OCI-LY7 (cell line): Measurements from ENCODE around the gene NUP62. TPM values are rescaled to one million over a fixed set of nuclear protein-coding genes. Genes with fewer than 3 reads are reported as not detected.
"Not testable (repeated sequence)": the region's sequence is repeated elsewhere in the genome, so short reads cannot be mapped to it uniquely, and the experiment has no call there.

Experiments used
- BruUV-seq: library from RNA; stranded (reverse); fragments of 400-500 nt; replicated peaks from 2 replicates; lab custom pipeline; 2021; lab: Mats Ljungman, UMichigan
- CTCF ChIA-PET: fragments of 300-600 bp; sonication (Branson Sonifier 250); formaldehyde crosslinking; loops from one replicate; lab custom pipeline; 2022; ENCODE audit warnings: antibody characterized with exemption; ENCODE audit not compliant: unreplicated experiment; lab: Charles Lee
- POLR2A ChIA-PET: fragments of 300-600 bp; sonication (Branson Sonifier 250); formaldehyde crosslinking; loops from one replicate; lab custom pipeline; 2022; ENCODE audit warnings: antibody characterized with exemption; lab: Charles Lee
- DNase-seq: peaks from one replicate; pipeline ENCODE4 v3.0.0-alpha.2; 2015; ENCODE audit warnings: low spot score
- H2AFZ ChIP-seq: fragments of 200-600 bp; sonication (generic), shearing (Covaris generic); 2 replicates; pipeline ENCODE4 v1.6.1; 2014; ENCODE audit warnings: mild to moderate bottlenecking, antibody characterized with exemption, low read length, moderate library complexity
- H3K27ac ChIP-seq: fragments of 200-600 bp; sonication (generic); 2 replicates; pipeline ENCODE4 v1.5.1; 2014; ENCODE audit warnings: mixed run types, low read depth, mild to moderate bottlenecking, moderate library complexity, low read length, inconsistent platforms; ENCODE audit not compliant: poor library complexity, severe bottlenecking
- H3K36me3 ChIP-seq: fragments of 200-600 bp; sonication (generic); 2 replicates; pipeline ENCODE4 v1.6.1; 2014; ENCODE audit warnings: mild to moderate bottlenecking, antibody characterized with exemption, low read length, moderate library complexity, mixed read lengths; ENCODE audit not compliant: insufficient read depth
- H3K4me1 ChIP-seq: fragments of 200-600 bp; sonication (generic); 2 replicates; pipeline ENCODE4 v1.5.1; 2014; ENCODE audit warnings: mild to moderate bottlenecking, low read length; ENCODE audit not compliant: insufficient read depth, poor library complexity, severe bottlenecking
- H3K4me2 ChIP-seq: fragments of 200-600 bp; sonication (generic); 2 replicates; pipeline ENCODE4 v1.6.1; 2014; ENCODE audit warnings: mild to moderate bottlenecking, low read length
- H3K4me3 ChIP-seq: fragments of 200-600 bp; sonication (generic); 2 replicates; pipeline ENCODE4 v1.5.1; 2014; ENCODE audit warnings: mild to moderate bottlenecking, low read depth, low read length; ENCODE audit not compliant: poor library complexity, severe bottlenecking
- H3K79me2 ChIP-seq: fragments of 200-600 bp; sonication (generic); 2 replicates; pipeline ENCODE4 v1.6.1; 2016; ENCODE audit warnings: low read depth, mild to moderate bottlenecking, low read length, moderate library complexity, mixed read lengths; ENCODE audit not compliant: insufficient read depth
- H3K9me2 ChIP-seq: fragments of 200-600 bp; sonication (generic); 2 replicates; pipeline ENCODE4 v1.6.1; 2016; ENCODE audit warnings: mild to moderate bottlenecking, low read length, mixed read lengths; ENCODE audit not compliant: insufficient read depth
- H3K9me3 ChIP-seq: fragments of 200-600 bp; sonication (generic); 2 replicates; pipeline ENCODE4 v1.6.1; 2014; ENCODE audit warnings: mild to moderate bottlenecking, mixed run types, low read length, mixed read lengths
- H4K20me1 ChIP-seq: fragments of 200-600 bp; sonication (generic); 2 replicates; pipeline ENCODE4 v1.6.1; 2014; ENCODE audit warnings: mild to moderate bottlenecking, antibody characterized with exemption, low read length, moderate library complexity, mixed read lengths; ENCODE audit not compliant: insufficient read depth
- EZH2phosphoT487 ChIP-seq: fragments of 200-600 bp; sonication (generic); IDR thresholded peaks from 2 replicates; pipeline ENCODE4 v1.6.1; 2018; ENCODE audit warnings: low read depth, borderline replicate concordance, mild to moderate bottlenecking, mixed run types, antibody characterized with exemption, low read length, moderate library complexity, mixed read lengths
- intact Hi-C: fragments of 100-400 bp; cut with micrococcal nuclease; formaldehyde crosslinking; loops from one replicate; pipeline ENCODE4 v1.10.0; 2022; ENCODE audit not compliant: unreplicated experiment
- total RNA-seq, 2 experiments: library from RNA; depleted of rRNA in 1 of 2; stranded (reverse); fragments of >200 nt in 1 of 2; shearing (Covaris generic) in 1 of 2; gene quantifications; 2 replicates each; pipeline ENCODE4 v1.2.3, GENCODE V29; 2014 to 2022
- TF ChIP-seq, protein P1 (sequence below): fragments of 200-600 bp; sonication (generic); conservative IDR thresholded peaks from 2 replicates; pipeline ENCODE4 v1.5.1; 2014; ENCODE audit warnings: mild to moderate bottlenecking, antibody characterized with exemption, low read length, moderate library complexity, mixed read lengths

NUP62 gene
- total RNA-seq, 2 experiments from 2014 or later = 75.6 to 76.3 TPM

DNA sequence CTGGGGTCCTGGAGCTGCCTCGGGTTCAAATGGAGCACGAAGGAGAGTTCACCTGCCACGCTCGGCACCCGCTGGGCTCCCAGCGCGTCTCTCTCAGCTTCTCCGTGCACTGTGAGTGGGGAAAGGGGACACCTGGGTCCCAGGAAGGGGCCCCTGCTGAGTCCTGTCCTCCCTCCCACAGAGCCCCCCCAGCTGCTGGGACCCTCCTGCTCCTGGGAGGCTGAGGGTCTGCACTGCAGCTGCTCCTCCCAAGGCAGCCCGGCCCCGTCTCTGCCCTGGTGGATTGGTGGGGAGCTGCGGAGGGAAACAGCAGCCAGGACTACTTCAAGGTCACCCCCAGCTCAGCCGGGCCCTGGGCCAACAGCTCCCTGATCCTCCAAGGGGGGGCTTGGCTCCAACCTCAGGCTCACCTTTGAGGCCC is 42.7 kb upstream of the NUP62 start:
- Histone ChIP-seq H3K9me2 (no peaks in the 10 kb centered on the region), H3K4me1 (no peaks in the 10 kb centered on the region), H3K79me2 (no peaks in the 10 kb centered on the region), H3K4me2 (no peak overlapping the region), H3K4me3 (no peak overlapping the region), H2AFZ (no peak overlapping the region), H4K20me1 (no peaks in the 10 kb centered on the region), H3K27ac (no peak overlapping the region), H3K9me3 (no peaks in the 10 kb centered on the region), H3K36me3 (no peaks in the 10 kb centered on the region)
- intact Hi-C loops = no loop called here
- TF ChIP-seq, protein P1, sequence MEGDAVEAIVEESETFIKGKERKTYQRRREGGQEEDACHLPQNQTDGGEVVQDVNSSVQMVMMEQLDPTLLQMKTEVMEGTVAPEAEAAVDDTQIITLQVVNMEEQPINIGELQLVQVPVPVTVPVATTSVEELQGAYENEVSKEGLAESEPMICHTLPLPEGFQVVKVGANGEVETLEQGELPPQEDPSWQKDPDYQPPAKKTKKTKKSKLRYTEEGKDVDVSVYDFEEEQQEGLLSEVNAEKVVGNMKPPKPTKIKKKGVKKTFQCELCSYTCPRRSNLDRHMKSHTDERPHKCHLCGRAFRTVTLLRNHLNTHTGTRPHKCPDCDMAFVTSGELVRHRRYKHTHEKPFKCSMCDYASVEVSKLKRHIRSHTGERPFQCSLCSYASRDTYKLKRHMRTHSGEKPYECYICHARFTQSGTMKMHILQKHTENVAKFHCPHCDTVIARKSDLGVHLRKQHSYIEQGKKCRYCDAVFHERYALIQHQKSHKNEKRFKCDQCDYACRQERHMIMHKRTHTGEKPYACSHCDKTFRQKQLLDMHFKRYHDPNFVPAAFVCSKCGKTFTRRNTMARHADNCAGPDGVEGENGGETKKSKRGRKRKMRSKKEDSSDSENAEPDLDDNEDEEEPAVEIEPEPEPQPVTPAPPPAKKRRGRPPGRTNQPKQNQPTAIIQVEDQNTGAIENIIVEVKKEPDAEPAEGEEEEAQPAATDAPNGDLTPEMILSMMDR = no peak
- TF ChIP-seq EZH2phosphoT487 = no peak
- no TSS peak for BruUV-seq
- ChIA-PET POLR2A (interaction anchor here (0.5 kb wide), 1 partner anchor 36 kb away, joined by 3 read pairs; no protein-coding TSS in a partner anchor), CTCF (no interaction called here)
- DNase-seq = no peak

DNA sequence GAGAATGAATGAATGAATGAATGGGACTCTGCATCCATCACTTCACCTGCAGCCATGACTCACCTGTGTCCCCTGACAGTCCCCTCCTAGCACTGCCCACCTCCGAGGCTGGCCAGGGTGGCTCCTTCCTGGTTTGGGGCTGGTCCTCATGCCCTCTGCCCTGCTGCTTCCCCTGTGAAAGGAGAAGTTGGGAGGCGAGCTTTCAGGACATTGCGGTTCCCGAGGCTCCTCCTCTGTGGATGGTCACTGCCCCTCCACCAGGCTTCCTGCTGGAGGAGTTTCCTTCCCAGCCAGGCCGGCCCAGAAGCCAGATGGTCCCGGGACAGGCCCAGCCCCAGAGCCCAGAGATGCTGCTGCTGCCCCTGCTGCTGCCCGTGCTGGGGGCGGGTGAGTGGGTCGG is 40.1 kb upstream of the NUP62 start:
- DNase-seq, CTCF ChIA-PET, H2AFZ ChIP-seq, BruUV-seq, intact Hi-C loops, H3K36me3 ChIP-seq, H3K4me2 ChIP-seq, H3K4me1 ChIP-seq, H4K20me1 ChIP-seq, POLR2A ChIA-PET, H3K9me3 ChIP-seq, H3K4me3 ChIP-seq, H3K27ac ChIP-seq, H3K79me2 ChIP-seq, H3K9me2 ChIP-seq: not testable (repeated sequence)

DNA sequence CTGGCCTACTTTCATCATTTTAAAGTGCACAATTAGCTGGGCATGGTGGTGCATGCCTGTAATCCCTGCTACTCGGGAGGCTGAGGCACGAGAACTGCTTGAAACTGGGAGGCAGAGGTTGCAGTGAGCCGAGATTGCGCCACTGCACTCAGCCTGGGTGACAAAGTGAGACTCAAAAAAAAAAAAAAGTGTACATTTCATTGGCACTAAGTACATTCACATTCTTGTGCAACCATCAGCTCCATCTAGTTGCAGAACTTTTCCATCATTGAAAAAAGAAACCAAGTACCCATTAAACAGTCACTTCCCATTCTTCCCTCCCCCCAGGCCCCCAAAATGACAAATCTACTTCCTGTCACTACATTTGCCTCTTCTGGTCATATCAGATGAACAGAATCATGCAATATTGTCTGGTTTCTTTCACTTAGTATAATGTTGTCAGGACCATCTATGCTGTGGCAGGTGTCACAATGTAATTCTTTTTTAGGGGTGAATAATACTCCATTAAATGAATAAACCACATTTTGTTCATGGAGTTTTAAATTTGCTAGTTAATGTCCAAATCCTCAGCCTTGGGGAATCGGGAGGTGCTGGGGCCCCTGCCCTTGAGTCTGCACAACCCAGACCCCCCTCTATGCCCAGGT is 39.1 kb upstream of the NUP62 start:
- no peaks in the 10 kb centered on the region for H3K9me2 ChIP-seq
- TF ChIP-seq EZH2phosphoT487 = no peak
- TF ChIP-seq, protein P1 = no peak
- H3K79me2 ChIP-seq = no peaks in the 10 kb centered on the region
- H3K4me3 ChIP-seq = no peak overlapping the region
- BruUV-seq = no TSS peak
- H4K20me1 ChIP-seq = no peaks in the 10 kb centered on the region
- no peak overlapping the region for H3K27ac ChIP-seq
- CTCF ChIA-PET = no interaction called here
- H3K4me2 ChIP-seq = no peak overlapping the region
- H2AFZ ChIP-seq = no peak overlapping the region
- intact Hi-C loops = no loop called here
- no peaks in the 10 kb centered on the region for H3K9me3 ChIP-seq
- no peaks in the 10 kb centered on the region for H3K4me1 ChIP-seq
- no peak for DNase-seq
- H3K36me3 ChIP-seq = no peaks in the 10 kb centered on the region
- POLR2A ChIA-PET = no interaction called here

DNA sequence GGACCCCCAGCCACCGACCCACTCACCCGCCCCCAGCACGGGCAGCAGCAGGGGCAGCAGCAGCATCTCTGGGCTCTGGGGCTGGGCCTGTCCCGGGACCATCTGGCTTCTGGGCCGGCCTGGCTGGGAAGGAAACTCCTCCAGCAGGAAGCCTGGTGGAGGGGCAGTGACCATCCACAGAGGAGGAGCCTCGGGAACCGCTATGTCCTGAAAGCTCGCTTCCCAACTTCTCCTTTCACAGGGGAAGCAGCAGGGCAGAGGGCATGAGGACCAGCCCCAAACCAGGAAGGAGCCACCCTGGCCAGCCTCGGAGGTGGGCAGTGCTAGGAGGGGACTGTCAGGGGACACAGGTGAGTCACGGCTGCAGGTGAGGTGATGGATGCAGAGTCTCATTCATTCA is 31.7 kb upstream of the NUP62 start, which contains the start of gene SIGLEC11:
Gene SIGLEC11 (minus strand): TSS at position 193 of the 400 bp plus-strand sequence. CDS start 91 bp downstream, at position 102.
- H3K4me2 ChIP-seq, H3K79me2 ChIP-seq, H3K4me3 ChIP-seq, POLR2A ChIA-PET, H4K20me1 ChIP-seq, BruUV-seq, H3K9me3 ChIP-seq, H2AFZ ChIP-seq, H3K27ac ChIP-seq, intact Hi-C loops, CTCF ChIA-PET, DNase-seq, H3K9me2 ChIP-seq, H3K36me3 ChIP-seq, H3K4me1 ChIP-seq: not testable (repeated sequence)

DNA sequence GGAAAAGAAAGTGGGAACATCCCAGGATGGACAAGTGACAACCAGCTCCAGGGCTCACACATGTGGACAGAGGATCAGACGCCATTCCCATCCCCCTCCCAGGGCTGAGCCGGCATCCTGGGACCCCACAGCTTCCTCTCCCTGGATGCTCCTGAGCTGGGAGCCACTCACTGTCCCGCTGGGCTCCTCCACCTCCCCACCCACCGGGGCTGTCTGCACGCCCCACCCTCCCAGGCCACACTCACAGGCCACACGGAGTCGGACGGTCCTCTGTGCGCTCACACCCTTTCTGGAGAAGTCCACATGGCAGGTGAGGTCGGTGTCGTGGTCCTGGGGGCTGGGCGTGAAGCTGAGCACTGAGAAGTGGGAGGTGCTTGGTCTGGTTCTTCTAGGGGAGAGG is 30.6 kb upstream of the NUP62 start:
- intact Hi-C loops, H2AFZ ChIP-seq, H3K79me2 ChIP-seq, CTCF ChIA-PET, DNase-seq, H4K20me1 ChIP-seq, BruUV-seq, POLR2A ChIA-PET, H3K4me1 ChIP-seq, H3K27ac ChIP-seq, H3K4me2 ChIP-seq, H3K4me3 ChIP-seq, H3K9me2 ChIP-seq, H3K9me3 ChIP-seq, H3K36me3 ChIP-seq: not testable (repeated sequence)
